Retinal pigment epithelial cell (primary cell): Measurements from ENCODE around the gene COL16A1.

Experiments used
- DNase-seq: peaks from one replicate; pipeline ENCODE4 v3.0.0-alpha.2; 2010; ENCODE audit warnings: low read depth
- H3K4me3 ChIP-seq: 2 replicates; pipeline ENCODE4 v1.5.1; 2011; ENCODE audit warnings: mild to moderate bottlenecking, low read length, control low read depth, moderate library complexity
- CTCF ChIP-seq: conservative IDR thresholded peaks from 2 replicates; pipeline ENCODE4 v1.5.1; 2011; ENCODE audit warnings: low read depth, low read length, control low read depth, inconsistent platforms

Gene COL16A1

GRCh38 chr1:31706384-31707058 is 2.7 kb upstream of the COL16A1 start:
- TF ChIP-seq CTCF: no peak
- H3K4me3 ChIP-seq: no peak overlapping the region
- DNase-seq: no peak

- H3K4me3 ChIP-seq: no peak overlapping the region
- DNase-seq: no peak
- peak; percentile 27 for TF ChIP-seq CTCF
These were observed 1.5 kb upstream of the COL16A1 start for GRCh38 chr1:31705080-31705866.

- no peak for DNase-seq
- peak overlapping the region; percentile 28 for H3K4me3 ChIP-seq
- TF ChIP-seq CTCF: no peak
These were observed 658 bp upstream of the COL16A1 start for GRCh38 chr1:31704271-31705079.

- H3K4me3 ChIP-seq: no peak overlapping the region
- no peak for DNase-seq
- TF ChIP-seq CTCF: no peak
These were observed 897 bp downstream of the COL16A1 start for GRCh38 chr1:31702836-31703404.

- DNase-seq: no peak
- no peak overlapping the region for H3K4me3 ChIP-seq
- TF ChIP-seq CTCF: no peak
These were observed 2.6 kb downstream of the COL16A1 start for GRCh38 chr1:31701091-31701736.

- DNase-seq: no peak
- H3K4me3 ChIP-seq: no peak overlapping the region
- no peak for TF ChIP-seq CTCF
These were observed 3.2 kb downstream of the COL16A1 start for GRCh38 chr1:31700468-31701090.
